ENCODE results near the gene MEAK7. TPM values are rescaled to one million over a fixed set of nuclear protein-coding genes. Genes with fewer than 3 reads are reported as not detected.

Gene MEAK7
- total RNA-seq, 4 donors from 2014 or later, result 7.4 to 54.3 (median 47.0) TPM

- TF ChIP-seq CTCF (IDR thresholded peaks at IDR 0.05) (no peak), POLR2A (IDR thresholded peaks at IDR 0.05) (no peak)
- Histone ChIP-seq H3K36me3 (no peaks in the 10 kb centered on the region), H3K9me3 (no peaks in the 10 kb centered on the region), H3K4me1 (no peaks in the 10 kb centered on the region), H3K4me3 (no peak overlapping the region), H3K27ac (no peak overlapping the region), H3K27me3 (no peaks in the 10 kb centered on the region)
- no peak for DNase-seq
Measured at GRCh38 chr16:84535851-84536250, 31.4 kb upstream of the MEAK7 start.

- TF ChIP-seq POLR2A (IDR thresholded peaks at IDR 0.05), result no peak
- no peak for TF ChIP-seq CTCF (IDR thresholded peaks at IDR 0.05)
- Histone ChIP-seq H3K4me1 (no peaks in the 10 kb centered on the region), H3K27me3 (no peaks in the 10 kb centered on the region), H3K9me3 (no peaks in the 10 kb centered on the region), H3K27ac (no peak overlapping the region), H3K4me3 (no peak overlapping the region), H3K36me3 (no peaks in the 10 kb centered on the region)
- no peak for DNase-seq
Measured at GRCh38 chr16:84535408-84535807, 30.9 kb upstream of the MEAK7 start.

GRCh38 chr16:84534815-84535214, 30.4 kb upstream of the MEAK7 start:
- no peaks in the 10 kb centered on the region for H3K27me3 ChIP-seq
- no peaks in the 10 kb centered on the region for H3K9me3 ChIP-seq
- H3K4me3 ChIP-seq, result no peak overlapping the region
- no peak overlapping the region for H3K27ac ChIP-seq
- no peaks in the 10 kb centered on the region for H3K4me1 ChIP-seq
- no peaks in the 10 kb centered on the region for H3K36me3 ChIP-seq
- TF ChIP-seq CTCF (IDR thresholded peaks at IDR 0.05) (no peak), POLR2A (IDR thresholded peaks at IDR 0.05) (no peak)
- no peak for DNase-seq

GRCh38 chr16:84532855-84533486, 28.5 kb upstream of the MEAK7 start:
- Histone ChIP-seq H3K4me3 (no peak overlapping the region), H3K4me1 (no peaks in the 10 kb centered on the region), H3K36me3 (no peaks in the 10 kb centered on the region), H3K9me3 (no peaks in the 10 kb centered on the region), H3K27me3 (no peaks in the 10 kb centered on the region), H3K27ac (peak overlapping the region; percentile 13 to 69 (median 59))
- TF ChIP-seq CTCF (IDR thresholded peaks at IDR 0.05) (no peak), POLR2A (IDR thresholded peaks at IDR 0.05) (no peak)
- DNase-seq, result no peak

GRCh38 chr16:84532291-84532724, 27.8 kb upstream of the MEAK7 start:
- H3K9me3 ChIP-seq, result no peaks in the 10 kb centered on the region

More at GRCh38 chr16:84532291-84532724, 27.8 kb upstream of the MEAK7 start:
- Histone ChIP-seq H3K27me3 (no peaks in the 10 kb centered on the region), H3K36me3 (no peaks in the 10 kb centered on the region), H3K4me3 (no peak overlapping the region), H3K27ac (peak overlapping the region; percentile 13 to 69 (median 59)), H3K4me1 (no peaks in the 10 kb centered on the region)
- DNase-seq, result peak in 1 of 3 donors; percentile 57
- TF ChIP-seq POLR2A (IDR thresholded peaks at IDR 0.05) (no peak), CTCF (IDR thresholded peaks at IDR 0.05) (no peak)

All from Peyer's patch (tissue), 4 donors.